ENCODE results near the gene RMND5A. TPM values are rescaled to one million over a fixed set of nuclear protein-coding genes. Genes with fewer than 3 reads are reported as not detected.

The RMND5A gene
- total RNA-seq, 2 experiments from 2014 or later = 56.5 to 57.3 TPM

DNA sequence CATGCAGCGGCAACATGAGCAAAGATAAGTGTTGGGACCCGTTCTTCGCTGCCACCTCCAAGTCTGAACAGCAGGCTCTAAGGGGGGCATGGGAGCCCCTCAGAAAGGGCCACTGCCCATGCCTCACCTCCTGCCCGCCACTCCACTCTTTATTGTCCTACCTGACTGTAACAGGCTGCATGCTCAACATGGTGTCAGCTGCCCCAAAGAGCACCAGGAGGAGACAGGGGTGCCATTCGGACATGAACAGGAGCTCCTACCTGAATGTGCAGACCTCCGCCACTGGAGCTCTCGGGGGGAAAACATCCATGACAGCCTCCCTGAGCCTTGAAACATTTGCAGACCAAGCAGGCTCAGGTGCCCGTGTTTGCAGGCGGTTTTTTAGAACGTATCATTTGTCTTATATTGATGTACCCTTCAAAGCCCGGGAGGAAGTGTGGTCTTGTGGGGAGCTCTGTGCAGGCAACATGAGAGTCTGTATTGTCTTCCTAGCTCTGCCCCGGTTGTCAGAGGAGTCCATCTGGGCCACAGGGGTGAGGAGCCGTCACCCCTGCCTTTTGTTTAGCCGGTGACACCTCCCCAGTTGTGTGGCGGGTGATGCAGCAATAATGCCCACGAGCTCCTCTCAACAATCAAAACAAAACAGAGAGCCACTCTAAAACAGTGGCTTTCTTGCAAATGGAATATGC lies 105.7 kb downstream of the RMND5A start:
- Mint-ChIP-seq H3K4me1 (ENCODE audit: low read depth) (peaks cover 74% of the 10 kb centered on the region), H3K36me3 (ENCODE audit: low read depth) (peaks cover 41% of the 10 kb centered on the region), H3K27ac (peak overlapping the region; percentile 93), H3K27me3 (no peaks in the 10 kb centered on the region), H3K9me3 (peaks cover 5% of the 10 kb centered on the region), H3K4me3 (peak overlapping the region; percentile 91)
- POLR2A ChIA-PET = interaction anchor here (1.3 to 12.6 kb wide), 5 partner anchors 9 to 39 kb away, joined by 6 to 129 read pairs (median 42); partner anchors contain the start of gene CD8A
- TF ChIP-seq, protein P1, sequence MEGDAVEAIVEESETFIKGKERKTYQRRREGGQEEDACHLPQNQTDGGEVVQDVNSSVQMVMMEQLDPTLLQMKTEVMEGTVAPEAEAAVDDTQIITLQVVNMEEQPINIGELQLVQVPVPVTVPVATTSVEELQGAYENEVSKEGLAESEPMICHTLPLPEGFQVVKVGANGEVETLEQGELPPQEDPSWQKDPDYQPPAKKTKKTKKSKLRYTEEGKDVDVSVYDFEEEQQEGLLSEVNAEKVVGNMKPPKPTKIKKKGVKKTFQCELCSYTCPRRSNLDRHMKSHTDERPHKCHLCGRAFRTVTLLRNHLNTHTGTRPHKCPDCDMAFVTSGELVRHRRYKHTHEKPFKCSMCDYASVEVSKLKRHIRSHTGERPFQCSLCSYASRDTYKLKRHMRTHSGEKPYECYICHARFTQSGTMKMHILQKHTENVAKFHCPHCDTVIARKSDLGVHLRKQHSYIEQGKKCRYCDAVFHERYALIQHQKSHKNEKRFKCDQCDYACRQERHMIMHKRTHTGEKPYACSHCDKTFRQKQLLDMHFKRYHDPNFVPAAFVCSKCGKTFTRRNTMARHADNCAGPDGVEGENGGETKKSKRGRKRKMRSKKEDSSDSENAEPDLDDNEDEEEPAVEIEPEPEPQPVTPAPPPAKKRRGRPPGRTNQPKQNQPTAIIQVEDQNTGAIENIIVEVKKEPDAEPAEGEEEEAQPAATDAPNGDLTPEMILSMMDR (IDR thresholded peaks at IDR 0.05) = no peak
- peak; percentile 78 for ATAC-seq
- intact Hi-C loops (cut with micrococcal nuclease) = loop anchor here (2.0 kb wide), 1 partner anchor 35 kb away; the partner anchor contains the start of gene CD8A
- peak; percentile 90 for DNase-seq
- CTCF ChIA-PET = interaction anchor here (1.3 to 4.2 kb wide), 4 partner anchors 13 to 40 kb away, joined by 4 to 28 read pairs (median 6); partner anchors contain the start of gene CD8A

DNA sequence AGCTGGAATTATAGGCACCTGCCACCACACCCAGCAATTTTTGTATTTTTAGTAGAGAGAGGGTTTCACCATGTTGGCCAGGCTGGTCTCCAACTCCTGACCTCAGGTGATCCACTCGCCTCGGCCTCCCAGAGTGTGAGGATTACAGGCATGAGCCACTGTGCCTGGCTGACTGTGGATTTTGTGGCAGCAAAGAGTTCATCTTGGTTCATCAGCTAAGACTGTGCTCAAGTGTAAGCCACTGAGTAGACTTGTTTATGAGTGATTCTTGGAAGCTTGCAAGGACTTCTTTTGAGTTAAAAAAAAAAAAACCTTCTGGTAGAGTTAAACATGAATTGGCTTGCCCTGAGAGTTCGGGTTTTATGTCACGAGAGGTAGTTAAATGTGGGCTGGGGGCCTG lies 106.9 kb downstream of the RMND5A start:
- Mint-ChIP-seq H3K27ac (peak overlapping the region; percentile 93), H3K27me3 (no peaks in the 10 kb centered on the region), H3K9me3 (peaks cover 5% of the 10 kb centered on the region), H3K36me3 (ENCODE audit: low read depth) (peaks cover 35% of the 10 kb centered on the region), H3K4me3 (peak overlapping the region; percentile 91), H3K4me1 (ENCODE audit: low read depth) (peaks cover 73% of the 10 kb centered on the region)
- intact Hi-C loops (cut with micrococcal nuclease) = no loop called here
- no peak for DNase-seq
- CTCF ChIA-PET = interaction anchor here (1.3 to 4.2 kb wide), 2 partner anchors 15 to 19 kb away, joined by 7 to 28 read pairs; no protein-coding TSS in a partner anchor
- POLR2A ChIA-PET = interaction anchor here (0.9 to 12.6 kb wide), 5 partner anchors 10 to 41 kb away, joined by 3 to 129 read pairs (median 42); partner anchors contain the start of gene CD8A
- TF ChIP-seq, protein P1 (IDR thresholded peaks at IDR 0.05) = no peak
- no peak for ATAC-seq

Other genes starting within 250 kb of the RMND5A start
- 10 to 100 TPM; 30.1 to 31.6 TPM for gene CHMP3, start 156.8 kb upstream of the RMND5A start, total RNA-seq
- gene RNF103, start 96.4 kb upstream of the RMND5A start, total RNA-seq = 10 to 100 TPM; 10.3 to 10.8 TPM
- 100 to 1,000 TPM; 419 to 432 TPM for gene CD8A, start 70.6 kb downstream of the RMND5A start, total RNA-seq
- gene CD8B, start 141.6 kb downstream of the RMND5A start, total RNA-seq = 100 to 1,000 TPM; 319 to 321 TPM
- gene RGPD1, start 221.8 kb downstream of the RMND5A start, total RNA-seq = 1 to 10 TPM; 5.5 to 5.6 TPM